K562 treated with DMSO at 1 percent for 48 hours (cell line): ENCODE data around the gene GUCA2A. TPM values are rescaled to one million over a fixed set of nuclear protein-coding genes. Genes with fewer than 3 reads are reported as not detected.

ENCODE experiments used
- total RNA-seq: library from RNA; unstranded; fragments of 300-600 nt; gene quantifications from 2 replicates; pipeline ENCODE4 v1.2.3, GENCODE V29; 2022; ENCODE audit warnings: low replicate concordance; ENCODE audit errors: extremely low read depth

The GUCA2A gene, protein sequence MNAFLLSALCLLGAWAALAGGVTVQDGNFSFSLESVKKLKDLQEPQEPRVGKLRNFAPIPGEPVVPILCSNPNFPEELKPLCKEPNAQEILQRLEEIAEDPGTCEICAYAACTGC
- not detected in 2 replicates for total RNA-seq

DNA sequence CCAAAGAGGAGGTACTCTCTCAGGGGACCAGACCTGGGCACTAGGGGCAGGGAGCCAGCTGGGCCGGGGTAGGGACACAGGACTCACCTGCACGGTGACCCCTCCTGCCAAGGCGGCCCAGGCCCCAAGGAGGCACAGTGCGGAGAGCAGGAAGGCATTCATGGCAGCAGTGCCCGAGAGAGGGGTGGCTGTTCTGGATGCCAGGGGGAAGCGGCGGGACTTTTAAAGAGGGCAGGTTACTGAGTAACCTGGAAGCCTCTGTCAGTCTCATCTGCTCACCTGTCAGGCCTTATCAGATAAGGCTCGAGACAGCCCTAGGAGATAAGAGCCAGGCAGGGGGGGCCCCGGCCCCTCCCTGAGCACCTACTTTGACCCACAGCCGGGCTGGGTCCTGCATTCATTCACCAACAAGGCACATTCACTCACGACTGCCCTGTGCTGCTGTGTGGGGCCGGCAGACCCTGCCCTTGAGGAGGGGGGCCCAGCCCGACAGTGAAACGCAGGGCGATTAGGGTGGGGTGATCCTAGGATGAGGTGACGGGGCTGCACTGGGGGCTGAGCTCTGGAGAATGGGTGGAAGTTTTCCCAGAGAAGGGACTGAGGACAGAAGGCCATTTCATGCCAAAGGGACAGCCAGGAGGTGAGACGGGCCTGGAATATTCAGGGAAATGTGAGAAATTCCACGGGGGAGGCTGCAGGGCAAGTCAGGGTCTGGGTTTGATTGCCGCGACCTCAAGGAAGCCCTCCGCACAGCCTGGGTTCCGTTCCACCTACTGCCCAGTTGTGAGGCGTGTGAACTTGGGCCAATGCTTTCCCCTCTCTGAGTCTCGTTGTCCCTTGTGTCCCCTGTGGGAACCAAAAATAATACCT lies at the start of gene GUCA2A:
TSS of gene GUCA2A (minus strand) at position 195 of the 870 bp plus-strand sequence. CDS start at position 162, 33 bp downstream.

DNA sequence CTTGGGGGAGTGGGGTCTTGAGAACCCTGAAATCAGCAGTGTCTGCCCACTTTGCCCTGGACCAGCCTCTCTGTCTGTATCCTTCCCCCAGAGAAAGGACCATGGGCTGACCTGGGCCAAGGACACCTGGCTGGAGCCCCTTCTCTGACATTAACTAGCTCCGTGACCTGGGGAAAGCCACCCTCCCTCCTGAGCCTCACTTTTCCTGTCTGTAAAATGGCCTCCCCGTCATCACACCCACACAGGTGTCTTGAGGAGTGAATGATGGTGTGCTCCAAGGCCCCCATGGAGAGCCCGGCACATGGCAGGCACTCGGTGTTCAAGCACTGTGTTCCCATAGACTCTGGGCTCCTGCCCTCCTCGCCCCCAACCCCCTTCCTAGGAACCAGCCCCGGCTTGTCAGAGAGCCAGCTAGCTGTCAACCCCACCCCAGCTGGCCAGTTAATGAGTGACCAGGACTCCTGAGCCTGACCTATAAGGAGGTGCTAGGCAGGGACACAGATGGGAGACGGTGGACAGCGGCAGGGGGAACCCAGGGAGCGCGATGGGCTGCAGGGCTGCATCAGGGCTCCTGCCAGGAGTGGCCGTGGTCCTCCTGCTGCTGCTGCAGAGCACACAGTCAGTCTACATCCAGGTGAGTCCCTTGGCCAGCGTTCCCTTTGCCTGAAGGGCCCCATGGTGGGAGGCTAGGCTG lies 11.5 kb downstream of the GUCA2A start, which contains the start of gene GUCA2B:
TSS of gene GUCA2B (plus strand) at position 504 of the 694 bp plus-strand sequence. CDS start at position 545, 41 bp downstream.

Other genes starting within 250 kb of the GUCA2A start
- not detected in 2 replicates for gene HIVEP3, start 245.8 kb downstream of the GUCA2A start, total RNA-seq
- not detected in 2 replicates for gene GUCA2B, start 11.3 kb downstream of the GUCA2A start, total RNA-seq
- not detected in 2 replicates for gene FOXJ3, start 170.5 kb upstream of the GUCA2A start, total RNA-seq
- not detected in 2 replicates for gene RIMKLA, start 216.0 kb upstream of the GUCA2A start, total RNA-seq